Colonic mucosa (tissue), 4 donors: ENCODE measurements around the gene RNF138. TPM values are rescaled to one million over a fixed set of nuclear protein-coding genes. Genes with fewer than 3 reads are reported as not detected.

Source experiments
- DNase-seq: peaks from one replicate; pipeline ENCODE4 v3.0.0-alpha.2; 2020
- H3K27ac ChIP-seq: fragments of 200-600 bp; one replicate; pipeline ENCODE4 v1.8.0; 2021
- H3K27me3 ChIP-seq: fragments of 200-600 bp; one replicate; pipeline ENCODE4 v1.8.0; 2021
- H3K36me3 ChIP-seq: fragments of 200-600 bp; one replicate; pipeline ENCODE4 v1.8.0; 2021
- H3K4me1 ChIP-seq: fragments of 200-600 bp; one replicate; pipeline ENCODE4 v1.8.0; 2021; ENCODE audit warnings: mild to moderate bottlenecking
- H3K4me3 ChIP-seq: fragments of 200-600 bp; one replicate; pipeline ENCODE4 v1.8.0; 2021
- H3K9ac ChIP-seq, 2 donors: one replicate each; pipeline ENCODE4 v1.7.0; 2013; ENCODE audit warnings: control low read depth in 2 of 2, low read depth in 2 of 2, low read length in 2 of 2
- H3K9me3 ChIP-seq: fragments of 200-600 bp; one replicate; pipeline ENCODE4 v1.8.0; 2021
- CTCF ChIP-seq: fragments of 200-600 bp; IDR thresholded peaks from one replicate; pipeline ENCODE4 v1.8.0; 2022; ENCODE audit warnings: antibody characterized with exemption, mild to moderate bottlenecking
- intact Hi-C: fragments of 100-400 bp; cut with DNase I; formaldehyde crosslinking; loops from one replicate; pipeline ENCODE4 v1.14.1; 2022
- total RNA-seq, 2 donors: library from RNA; stranded (reverse); fragmentation: NEBNext Ultra II Directional in 1 of 2; extraction: Animal tissue kit (Norgen Biotek cat#: 25700) in 1 of 2; gene quantifications; one replicate each; pipeline ENCODE4 v1.2.1, GENCODE V29; 2021
- donor health status: healthy.
- donor health status: DM: no; HTN: no; CAD: no.
- donor health status: DM: no; HTN: no; CAD: no.

The RNF138 gene
- total RNA-seq, 2 donors from 2014 or later, result 48.3 to 53.2 TPM

- no peak for TF ChIP-seq CTCF
- Histone ChIP-seq H3K9me3 (no peaks in the 10 kb centered on the region), H3K4me3 (no peak overlapping the region), H3K9ac (no peak overlapping the region), H3K4me1 (no peaks in the 10 kb centered on the region), H3K27me3 (no peaks in the 10 kb centered on the region), H3K27ac (peak overlapping the region; percentile 41), H3K36me3 (no peaks in the 10 kb centered on the region)
- intact Hi-C loops, result no loop called here
- no peak for DNase-seq
Observed at GRCh38 chr18:32056613-32057358, 34.9 kb upstream of the RNF138 start.

- Histone ChIP-seq H3K9ac (no peak overlapping the region), H3K36me3 (no peaks in the 10 kb centered on the region), H3K27ac (no peak overlapping the region), H3K27me3 (no peaks in the 10 kb centered on the region), H3K9me3 (no peaks in the 10 kb centered on the region), H3K4me3 (no peak overlapping the region), H3K4me1 (no peaks in the 10 kb centered on the region)
- TF ChIP-seq CTCF, result no peak
- no peak for DNase-seq
- intact Hi-C loops, result no loop called here
Observed at GRCh38 chr18:32057624-32058165, 34.0 kb upstream of the RNF138 start.

GRCh38 chr18:32060026-32060425 is 31.6 kb upstream of the RNF138 start:
- no peak for TF ChIP-seq CTCF
- no peaks in the 10 kb centered on the region for H3K9me3 ChIP-seq
- no peaks in the 10 kb centered on the region for H3K36me3 ChIP-seq
- intact Hi-C loops, result no loop called here
- no peak overlapping the region for H3K27ac ChIP-seq
- H3K27me3 ChIP-seq, result no peaks in the 10 kb centered on the region
- H3K9ac ChIP-seq, result no peak overlapping the region
- H3K4me3 ChIP-seq, result no peak overlapping the region
- H3K4me1 ChIP-seq, result no peaks in the 10 kb centered on the region
- DNase-seq, result no peak

GRCh38 chr18:32067375-32068167 is 24.1 kb upstream of the RNF138 start:
- intact Hi-C loops, result no loop called here
- TF ChIP-seq CTCF, result no peak
- H3K4me1 ChIP-seq, result no peaks in the 10 kb centered on the region
- no peak for DNase-seq
- peak overlapping the region; percentile 76 for H3K27ac ChIP-seq
- no peak overlapping the region for H3K9ac ChIP-seq
- H3K36me3 ChIP-seq, result no peaks in the 10 kb centered on the region
- H3K27me3 ChIP-seq, result no peaks in the 10 kb centered on the region
- H3K9me3 ChIP-seq, result no peaks in the 10 kb centered on the region
- no peak overlapping the region for H3K4me3 ChIP-seq

- TF ChIP-seq CTCF, result peak; percentile 33
- H3K27me3 ChIP-seq, result no peaks in the 10 kb centered on the region
- H3K4me1 ChIP-seq, result no peaks in the 10 kb centered on the region
- no peak for DNase-seq
- H3K27ac ChIP-seq, result no peak overlapping the region
- no peak overlapping the region for H3K9ac ChIP-seq
- no peaks in the 10 kb centered on the region for H3K36me3 ChIP-seq
- no peak overlapping the region for H3K4me3 ChIP-seq
- no peaks in the 10 kb centered on the region for H3K9me3 ChIP-seq
- intact Hi-C loops, result no loop called here
Observed at GRCh38 chr18:32072321-32072720, 19.4 kb upstream of the RNF138 start.
